Measurements from ENCODE around the gene IGF2.
A peak's percentile ranks its signal among the peaks of the same experiment; 100 is the strongest.

IGF2 gene

GRCh38 chr11:2122222-2122906 is 16.8 kb downstream of the IGF2 start:
- no peak overlapping the region for H3K4me3 ChIP-seq (ENCODE audit: low read depth, low read length)
- no peak for TF ChIP-seq CTCF (IDR thresholded peaks at IDR 0.05; ENCODE audit: insufficient read depth, low read length, missing control alignments)
- CTCF ChIA-PET, result interaction anchor here (1.0 kb wide), 1 partner anchor 33 kb away, joined by 3 read pairs; no protein-coding TSS in a partner anchor
- POLR2A ChIA-PET, result no interaction called here
- peak; percentile 24 for DNase-seq (ENCODE audit: low read depth, low spot score)

- POLR2A ChIA-PET, result interaction anchor here (0.7 kb wide), 1 partner anchor 13 kb away, joined by 3 read pairs; no protein-coding TSS in a partner anchor
- DNase-seq (ENCODE audit: low read depth, low spot score), result no peak
- CTCF ChIA-PET, result interaction anchor here (1.2 kb wide), 1 partner anchor 30 kb away, joined by 4 read pairs; no protein-coding TSS in a partner anchor
- no peak overlapping the region for H3K4me3 ChIP-seq (ENCODE audit: low read depth, low read length)
- no peak for TF ChIP-seq CTCF (IDR thresholded peaks at IDR 0.05; ENCODE audit: insufficient read depth, low read length, missing control alignments)
Measured at GRCh38 chr11:2121227-2122130, 17.7 kb downstream of the IGF2 start.

- H3K4me3 ChIP-seq (ENCODE audit: low read depth, low read length), result no peak overlapping the region
- TF ChIP-seq CTCF (IDR thresholded peaks at IDR 0.05; ENCODE audit: insufficient read depth, low read length, missing control alignments), result peak; percentile 7
- CTCF ChIA-PET, result interaction anchor here (0.8 to 1.2 kb wide), 2 partner anchors 21 to 30 kb away, joined by 3 to 4 read pairs; no protein-coding TSS in a partner anchor
- POLR2A ChIA-PET, result interaction anchor here (0.7 kb wide), 1 partner anchor 12 kb away, joined by 3 read pairs; no protein-coding TSS in a partner anchor
- DNase-seq (ENCODE audit: low read depth, low spot score), result no peak
Measured at GRCh38 chr11:2120359-2121100, 18.7 kb downstream of the IGF2 start.

GRCh38 chr11:2118677-2119076 is 20.5 kb downstream of the IGF2 start:
- CTCF ChIA-PET, result no interaction called here

GRCh38 chr11:2116680-2117079 is 22.5 kb downstream of the IGF2 start:
- no peak for DNase-seq (ENCODE audit: low read depth, low spot score)
- no peak for TF ChIP-seq CTCF (IDR thresholded peaks at IDR 0.05; ENCODE audit: insufficient read depth, low read length, missing control alignments)
- no peak overlapping the region for H3K4me3 ChIP-seq (ENCODE audit: low read depth, low read length)
- CTCF ChIA-PET, result interaction anchor here (0.6 to 1.4 kb wide), 2 partner anchors 35 to 464 kb away, joined by 3 to 4 read pairs; no protein-coding TSS in a partner anchor
- POLR2A ChIA-PET, result no interaction called here

More at GRCh38 chr11:2118677-2119076, 20.5 kb downstream of the IGF2 start:
- H3K4me3 ChIP-seq (ENCODE audit: low read depth, low read length), result no peak overlapping the region
- no peak for DNase-seq (ENCODE audit: low read depth, low spot score)
- POLR2A ChIA-PET, result no interaction called here
- no peak for TF ChIP-seq CTCF (IDR thresholded peaks at IDR 0.05; ENCODE audit: insufficient read depth, low read length, missing control alignments)

Measured in AG04449 (cell line).